Measurements from ENCODE around the gene CCDC146. TPM values are rescaled to one million over a fixed set of nuclear protein-coding genes. Genes with fewer than 3 reads are reported as not detected.
"Not testable (repeated sequence)": the region's sequence is repeated elsewhere in the genome, so short reads cannot be mapped to it uniquely, and the experiment has no call there.

CCDC146 gene
- total RNA-seq, 1 donor from 2014 or later: 2.6 TPM

- DNase-seq (ENCODE audit: low spot score) (no peak), ATAC-seq (no peak)
These were observed 197.7 kb downstream of the CCDC146 start for GRCh38 chr7:77320137-77320536.

- DNase-seq (ENCODE audit: low spot score): no peak
- ATAC-seq: no peak
These were observed 198.3 kb downstream of the CCDC146 start for GRCh38 chr7:77320714-77321113.

- ATAC-seq: no peak
- no peak for DNase-seq (ENCODE audit: low spot score)
These were observed 198.9 kb downstream of the CCDC146 start for GRCh38 chr7:77321300-77321699.

- DNase-seq (ENCODE audit: low spot score) (no peak), ATAC-seq (no peak)
These were observed 203.7 kb downstream of the CCDC146 start for GRCh38 chr7:77326131-77326530.

GRCh38 chr7:77327067-77327931 is 204.9 kb downstream of the CCDC146 start:
- ATAC-seq (peak; percentile 21), DNase-seq (ENCODE audit: low spot score) (no peak)

- DNase-seq (ENCODE audit: low spot score): no peak
- no peak for ATAC-seq
These were observed 205.7 kb downstream of the CCDC146 start for GRCh38 chr7:77327932-77328628.

- DNase-seq (ENCODE audit: low spot score) (no peak), ATAC-seq (no peak)
These were observed 206.3 kb downstream of the CCDC146 start for GRCh38 chr7:77328669-77329068.

GRCh38 chr7:77329466-77330168 is 207.2 kb downstream of the CCDC146 start:
- DNase-seq (ENCODE audit: low spot score): no peak
- no peak for ATAC-seq

- no peak for ATAC-seq
- DNase-seq (ENCODE audit: low spot score): no peak
These were observed 207.9 kb downstream of the CCDC146 start for GRCh38 chr7:77330169-77330882.

- peak; percentile 67 for DNase-seq (ENCODE audit: low spot score)
- ATAC-seq: peak; percentile 98
These were observed 209.7 kb downstream of the CCDC146 start for GRCh38 chr7:77331938-77332695.

GRCh38 chr7:77334039-77334438 is 211.6 kb downstream of the CCDC146 start:
- not testable (repeated sequence) for ATAC-seq; DNase-seq (ENCODE audit: low spot score)

GRCh38 chr7:77335581-77335980 is 213.2 kb downstream of the CCDC146 start:
- DNase-seq (ENCODE audit: low spot score): no peak
- no peak for ATAC-seq

- ATAC-seq: no peak
- DNase-seq (ENCODE audit: low spot score): no peak
These were observed 215.1 kb downstream of the CCDC146 start for GRCh38 chr7:77337456-77337990.

- ATAC-seq (no peak), DNase-seq (ENCODE audit: low spot score) (no peak)
These were observed 215.8 kb downstream of the CCDC146 start for GRCh38 chr7:77338260-77338659.

GRCh38 chr7:77338883-77339629 is 216.6 kb downstream of the CCDC146 start:
- DNase-seq (ENCODE audit: low spot score): no peak
- ATAC-seq: peak; percentile 65

GRCh38 chr7:77339726-77340125 is 217.3 kb downstream of the CCDC146 start:
- no peak for ATAC-seq
- no peak for DNase-seq (ENCODE audit: low spot score)
